Subcutaneous adipose tissue (tissue), 4 donors: ENCODE measurements around the gene F11R. TPM values are rescaled to one million over a fixed set of nuclear protein-coding genes. Genes with fewer than 3 reads are reported as not detected.

ENCODE experiments used
- total RNA-seq, 4 donors: library from RNA; depleted of rRNA; stranded (reverse); fragments of >200 nt; gene quantifications; one replicate each; pipeline ENCODE4 v1.1.0, GENCODE V29; 2016
- TF ChIP-seq, protein P1 (sequence below): fragments of 450-650 bp; IDR thresholded peaks from one replicate; pipeline ENCODE4 v1.5.1; 2016; ENCODE audit warnings: low read depth, mild to moderate bottlenecking, control low read depth, antibody characterized with exemption, moderate library complexity

F11R gene
- total RNA-seq, 4 donors from 2014 or later = 38.6 to 133 (median 51.5) TPM

DNA sequence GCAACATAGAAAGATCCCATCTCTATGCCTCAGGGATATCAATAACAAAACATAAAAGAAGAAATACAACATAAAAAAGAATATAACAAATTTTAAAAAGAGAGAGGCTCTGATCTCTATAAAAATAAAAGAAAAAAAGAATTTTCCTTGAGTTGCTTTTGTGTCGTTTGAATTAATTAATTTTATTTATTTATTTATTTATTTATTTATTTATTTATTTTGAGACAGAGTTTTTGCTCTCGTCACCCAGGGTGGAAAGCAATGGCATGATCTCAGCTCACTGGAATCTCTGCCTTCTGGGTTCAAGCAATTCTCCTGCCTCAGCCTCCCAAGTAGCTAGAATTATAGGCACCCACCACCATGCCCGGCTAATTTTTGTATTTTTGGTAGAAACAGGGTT lies 8.5 kb downstream of the F11R start:
- TF ChIP-seq, protein P1, sequence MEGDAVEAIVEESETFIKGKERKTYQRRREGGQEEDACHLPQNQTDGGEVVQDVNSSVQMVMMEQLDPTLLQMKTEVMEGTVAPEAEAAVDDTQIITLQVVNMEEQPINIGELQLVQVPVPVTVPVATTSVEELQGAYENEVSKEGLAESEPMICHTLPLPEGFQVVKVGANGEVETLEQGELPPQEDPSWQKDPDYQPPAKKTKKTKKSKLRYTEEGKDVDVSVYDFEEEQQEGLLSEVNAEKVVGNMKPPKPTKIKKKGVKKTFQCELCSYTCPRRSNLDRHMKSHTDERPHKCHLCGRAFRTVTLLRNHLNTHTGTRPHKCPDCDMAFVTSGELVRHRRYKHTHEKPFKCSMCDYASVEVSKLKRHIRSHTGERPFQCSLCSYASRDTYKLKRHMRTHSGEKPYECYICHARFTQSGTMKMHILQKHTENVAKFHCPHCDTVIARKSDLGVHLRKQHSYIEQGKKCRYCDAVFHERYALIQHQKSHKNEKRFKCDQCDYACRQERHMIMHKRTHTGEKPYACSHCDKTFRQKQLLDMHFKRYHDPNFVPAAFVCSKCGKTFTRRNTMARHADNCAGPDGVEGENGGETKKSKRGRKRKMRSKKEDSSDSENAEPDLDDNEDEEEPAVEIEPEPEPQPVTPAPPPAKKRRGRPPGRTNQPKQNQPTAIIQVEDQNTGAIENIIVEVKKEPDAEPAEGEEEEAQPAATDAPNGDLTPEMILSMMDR = no peak

DNA sequence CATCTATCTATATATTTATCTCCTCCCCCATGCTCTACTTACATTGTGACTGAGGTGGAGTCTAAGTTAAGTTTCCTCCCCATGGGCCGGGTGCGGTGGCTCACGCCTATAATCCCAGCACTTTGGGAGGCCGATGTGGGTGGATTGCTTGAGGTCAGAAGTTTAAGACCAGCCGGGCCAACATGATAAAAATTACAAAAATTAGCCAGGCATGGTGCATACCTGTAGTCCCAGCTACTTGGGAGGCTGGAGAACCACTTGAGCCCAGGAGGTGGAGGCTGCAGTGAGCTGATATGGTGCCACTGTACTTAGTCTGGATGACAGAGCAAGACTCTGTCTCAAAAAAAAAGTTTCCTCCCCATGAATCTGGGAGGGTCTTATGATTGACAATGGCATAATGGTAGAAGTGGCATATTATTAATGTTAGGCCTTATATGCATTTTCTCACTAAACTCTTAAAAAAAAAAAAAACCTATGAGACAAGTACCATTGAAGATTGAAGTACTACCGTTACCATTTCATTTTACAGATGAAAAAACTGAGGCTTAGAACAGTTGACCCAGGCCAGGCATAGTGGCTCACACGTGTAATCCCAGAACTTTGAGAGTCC lies 11.2 kb downstream of the F11R start:
- TF ChIP-seq, protein P1 = no peak

- TF ChIP-seq, protein P1 = no peak
Observed at GRCh38 chr1:161008869-161009510, 12.0 kb downstream of the F11R start.

DNA sequence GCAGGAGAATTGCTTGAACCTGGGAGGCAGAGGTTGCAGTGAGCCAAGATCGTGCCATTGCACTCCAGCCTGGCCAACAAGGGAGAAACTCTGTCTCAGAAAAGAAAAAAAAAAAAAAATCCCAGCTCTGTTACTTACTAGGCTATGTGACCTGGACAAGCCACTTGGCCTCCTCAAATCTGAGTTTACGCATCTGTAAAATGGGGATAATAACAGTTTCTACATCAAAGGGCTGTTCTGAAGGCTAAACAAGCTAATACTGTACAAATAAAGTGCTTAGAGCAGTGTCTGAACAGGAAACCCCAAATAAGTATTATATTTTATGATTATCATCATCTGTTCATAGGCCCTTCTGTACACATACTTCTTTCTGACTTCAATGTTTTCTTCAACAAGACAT lies 13.6 kb downstream of the F11R start:
- TF ChIP-seq, protein P1 = no peak

DNA sequence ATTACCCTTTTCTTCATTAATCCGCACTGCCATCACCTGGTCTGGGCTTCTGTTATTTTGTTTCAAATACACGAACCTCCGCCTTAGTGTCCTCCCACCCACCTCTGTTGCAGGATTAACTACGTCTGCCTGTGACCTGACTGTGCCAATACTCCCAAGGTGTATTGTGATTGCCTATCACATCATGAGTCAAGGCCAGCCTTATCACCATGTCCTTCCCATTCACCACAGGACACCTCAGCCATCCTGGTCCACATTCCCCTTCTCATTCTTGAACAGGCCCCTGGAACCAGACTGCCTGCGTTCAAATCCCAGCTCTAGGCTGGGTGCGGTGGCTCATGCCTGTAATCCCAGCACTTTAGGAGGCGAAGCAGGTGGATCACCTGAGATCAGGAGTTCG lies 14.4 kb downstream of the F11R start:
- TF ChIP-seq, protein P1 = no peak

DNA sequence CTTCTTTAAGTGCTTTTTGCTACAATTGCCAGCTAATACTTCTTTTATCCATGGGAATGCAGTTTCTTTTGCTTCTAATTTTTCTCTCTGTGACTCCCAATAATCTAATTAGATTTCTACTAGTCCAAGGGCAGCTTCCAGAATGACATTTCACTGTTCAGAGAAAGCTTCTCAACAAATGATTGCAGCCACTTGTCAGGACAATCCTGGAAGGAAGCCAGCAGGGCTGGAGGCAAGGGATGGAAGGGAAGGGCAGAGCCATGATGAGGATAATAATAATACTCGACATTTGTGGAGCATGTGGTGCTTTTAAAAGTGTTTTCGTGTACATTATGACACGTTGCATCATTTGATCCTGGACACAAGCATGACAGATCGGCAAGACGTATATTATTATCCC lies 19.4 kb downstream of the F11R start:
- TF ChIP-seq, protein P1 = no peak

DNA sequence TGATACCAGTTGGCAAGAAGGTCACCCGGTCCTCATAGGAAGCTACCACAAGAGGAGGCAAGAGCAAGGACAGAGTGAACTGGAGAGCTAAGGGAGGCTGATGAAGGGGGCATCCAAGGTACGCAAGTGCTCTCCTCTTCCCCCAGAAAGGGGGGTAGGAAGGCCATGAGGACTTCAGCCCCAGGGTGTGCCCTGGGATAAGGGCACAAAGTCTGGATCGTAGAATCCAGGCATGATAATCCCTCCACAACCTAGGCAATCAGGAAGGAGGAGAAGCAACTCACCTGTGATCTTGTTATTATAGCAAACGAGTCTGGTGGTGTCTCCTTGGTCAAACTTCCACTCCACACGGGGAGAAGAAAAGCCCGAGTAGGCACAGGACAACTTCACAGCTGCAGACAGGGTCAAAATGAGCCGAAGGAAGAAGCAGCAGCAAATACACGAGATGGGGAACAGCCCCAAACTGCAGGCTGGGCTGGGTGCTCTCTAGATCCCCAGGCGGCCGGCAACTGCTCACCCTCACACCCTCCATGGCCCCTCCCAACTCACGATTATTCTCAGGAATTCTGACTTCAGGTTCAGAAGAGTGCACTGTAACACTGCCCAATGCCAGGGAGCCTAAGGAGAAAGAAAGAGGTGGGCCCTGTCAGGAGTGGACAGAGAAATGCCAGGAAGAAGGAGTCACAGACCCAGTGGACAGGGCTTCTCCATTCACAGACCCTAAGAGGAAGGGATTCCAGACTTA lies 20.0 kb downstream of the F11R start:
- TF ChIP-seq, protein P1 = no peak
